Right lobe of liver (tissue), 6 donors: ENCODE data around the gene SPATA9. TPM values are rescaled to one million over a fixed set of nuclear protein-coding genes. Genes with fewer than 3 reads are reported as not detected.

Experiments used
- ATAC-seq, 4 donors: fragments of 200-7000 bp; cut with Tn5 transposase; one replicate each; pipeline ENCODE4 v1.9.1; 2020; ENCODE audit warnings: mild to moderate bottlenecking in 4 of 4, moderate library complexity in 4 of 4
- DNase-seq, 3 donors: peaks; one replicate each; pipeline ENCODE4 v3.0.0-alpha.2; 2020
- H3K27ac ChIP-seq, 3 donors: fragments of 200-600 bp; one replicate each; pipeline ENCODE4 v1.8.0; 2022
- H3K27me3 ChIP-seq, 2 donors: fragments of 200-600 bp; one replicate each; pipeline ENCODE4 v1.8.0; 2022
- H3K36me3 ChIP-seq, 4 donors: fragments of 200-600 bp; sonication (generic) in 1 of 4; one replicate each; pipeline versions ENCODE4 v1.5.1 to v1.8.0; 2017 to 2022; ENCODE audit warnings: control low read depth in 1 of 4
- H3K4me1 ChIP-seq, 4 donors: fragments of 200-600 bp; sonication (generic) in 1 of 4; one replicate each; pipeline versions ENCODE4 v1.5.1 to v1.8.0; 2017 to 2022; ENCODE audit warnings: control low read depth in 1 of 4
- H3K4me3 ChIP-seq, 3 donors: fragments of 200-600 bp; one replicate each; pipeline ENCODE4 v1.8.0; 2022
- H3K9me3 ChIP-seq, 4 donors: fragments of 200-600 bp; sonication (generic) in 1 of 4; one replicate each; pipeline versions ENCODE4 v1.5.1 to v1.8.0; 2017 to 2022; ENCODE audit warnings: control low read depth in 1 of 4
- POLR2A ChIP-seq: fragments of 450-650 bp; IDR thresholded peaks from one replicate; pipeline ENCODE4 v1.6.1; 2017; ENCODE audit warnings: antibody characterized with exemption, mild to moderate bottlenecking
- WGBS: methylation state at CpG from one replicate; pipeline ENCODE4 v1.1.6; 2018; ENCODE audit warnings: low coverage, low lambda C conversion rate; ENCODE audit not compliant: insufficient coverage; ENCODE audit errors: missing lambda C conversion rate; 5-methylcytosine and 5-hydroxymethylcytosine counted together
- intact Hi-C, 2 donors: fragments of 100-400 bp; cut with DNase I; formaldehyde crosslinking; loops; one replicate each; pipeline versions ENCODE4 v1.11.2 to v1.14.1; 2022
- total RNA-seq, 6 experiments: library from RNA; depleted of rRNA in 2 of 6; stranded (reverse); fragments of >200 nt in 2 of 6; fragmentation: NEBNext Ultra II Directional in 3 of 6; extraction: Animal tissue kit (Norgen Biotek cat#: 25700) in 3 of 6; gene quantifications; one replicate each; pipeline versions ENCODE4 v1.1.0 to v1.2.4, GENCODE V29; 2016 to 2023
- TF ChIP-seq, protein P1 (sequence below), 4 donors: fragments of 200-600 bp in 3 of 4; fragments of 450-650 bp in 1 of 4; IDR thresholded peaks; one replicate each; pipeline versions ENCODE4 v1.5.1 to v1.8.0; 2016 to 2022; ENCODE audit warnings: antibody characterized with exemption in 4 of 4, mild to moderate bottlenecking in 2 of 4
- donor health status: DM: no; HTN: yes; CAD: no.
- donor health status: DM: no; HTN: no; CAD: no.
- donor health status: DM: no; HTN: no; CAD: no.
- donor health status: DM: no; HTN: yes; CAD: no.
- donor health status: DM: no; HTN: yes; CAD: no.

SPATA9 gene
- total RNA-seq, 6 experiments from 2014 or later, result 0.35 to 0.55 (median 0.38) TPM; not detected in 2

- TF ChIP-seq, protein P1, sequence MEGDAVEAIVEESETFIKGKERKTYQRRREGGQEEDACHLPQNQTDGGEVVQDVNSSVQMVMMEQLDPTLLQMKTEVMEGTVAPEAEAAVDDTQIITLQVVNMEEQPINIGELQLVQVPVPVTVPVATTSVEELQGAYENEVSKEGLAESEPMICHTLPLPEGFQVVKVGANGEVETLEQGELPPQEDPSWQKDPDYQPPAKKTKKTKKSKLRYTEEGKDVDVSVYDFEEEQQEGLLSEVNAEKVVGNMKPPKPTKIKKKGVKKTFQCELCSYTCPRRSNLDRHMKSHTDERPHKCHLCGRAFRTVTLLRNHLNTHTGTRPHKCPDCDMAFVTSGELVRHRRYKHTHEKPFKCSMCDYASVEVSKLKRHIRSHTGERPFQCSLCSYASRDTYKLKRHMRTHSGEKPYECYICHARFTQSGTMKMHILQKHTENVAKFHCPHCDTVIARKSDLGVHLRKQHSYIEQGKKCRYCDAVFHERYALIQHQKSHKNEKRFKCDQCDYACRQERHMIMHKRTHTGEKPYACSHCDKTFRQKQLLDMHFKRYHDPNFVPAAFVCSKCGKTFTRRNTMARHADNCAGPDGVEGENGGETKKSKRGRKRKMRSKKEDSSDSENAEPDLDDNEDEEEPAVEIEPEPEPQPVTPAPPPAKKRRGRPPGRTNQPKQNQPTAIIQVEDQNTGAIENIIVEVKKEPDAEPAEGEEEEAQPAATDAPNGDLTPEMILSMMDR (IDR thresholded peaks at IDR 0.05), result no peak
- TF ChIP-seq POLR2A, result no peak
- H3K27me3 ChIP-seq, result no peaks in the 10 kb centered on the region
- peak within 1 kb of the TSS in 2 of 3 donors; percentile 37 to 38 for H3K27ac ChIP-seq
- peaks cover 0 to 20% (median 4%) of the 10 kb centered on the region in 4 donors for H3K4me1 ChIP-seq
- H3K4me3 ChIP-seq, result peak within 1 kb of the TSS; percentile 46 to 59 (median 56)
- H3K9me3 ChIP-seq, result no peaks in the 10 kb centered on the region
- intact Hi-C loops, result no loop called here
- WGBS, result 0% methylated on average over 26 of the region's 85 CpGs
- H3K36me3 ChIP-seq, result no peaks in the 10 kb centered on the region
- DNase-seq (peak; percentile 58 to 68 (median 64)), ATAC-seq (peak; percentile 58 to 64 (median 62))
Observed at GRCh38 chr5:95620030-95620869, 62.5 kb downstream of the SPATA9 start, which contains the start of gene GPR150. Gene GPR150 (plus strand): TSS chr5:95620087. CDS start chr5:95620276, 189 bp downstream.

DNA sequence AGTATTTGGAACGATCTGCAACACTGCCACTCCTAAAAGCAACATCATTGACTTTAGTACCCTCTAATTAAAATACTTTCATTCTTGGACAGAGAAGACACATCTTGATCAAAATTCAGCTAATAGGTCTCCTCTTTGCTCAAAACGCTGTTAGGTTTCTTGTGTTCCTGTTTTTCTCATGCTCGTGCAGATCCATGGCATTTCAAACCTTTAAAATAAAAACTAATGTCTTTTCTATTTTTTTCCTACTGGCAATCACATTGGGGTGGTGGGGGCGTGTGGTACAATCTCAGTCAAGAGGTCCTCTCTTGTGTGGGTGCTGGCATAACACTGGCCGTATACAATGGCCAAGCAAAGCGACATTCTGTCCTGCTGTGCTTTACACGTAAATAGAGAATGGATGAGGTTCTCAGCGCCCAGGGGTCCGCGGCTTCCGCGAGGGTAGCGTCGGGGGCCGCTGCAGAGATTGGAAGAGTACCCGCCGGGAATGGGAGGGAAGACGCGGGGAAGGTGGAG lies 63.2 kb downstream of the SPATA9 start:
- peaks cover 0 to 20% (median 4%) of the 10 kb centered on the region in 4 donors for H3K4me1 ChIP-seq
- 12% methylated on average over 19 of the region's 19 CpGs for WGBS
- no peak for TF ChIP-seq POLR2A
- TF ChIP-seq, protein P1 (IDR thresholded peaks at IDR 0.05), result no peak
- no peak for ATAC-seq
- H3K27me3 ChIP-seq, result no peaks in the 10 kb centered on the region
- peak overlapping the region; percentile 34 to 59 (median 56) for H3K4me3 ChIP-seq
- H3K36me3 ChIP-seq, result no peaks in the 10 kb centered on the region
- intact Hi-C loops, result no loop called here
- DNase-seq, result no peak
- no peak overlapping the region for H3K27ac ChIP-seq
- H3K9me3 ChIP-seq, result no peaks in the 10 kb centered on the region

- H3K27me3 ChIP-seq, result no peaks in the 10 kb centered on the region
- intact Hi-C loops, result no loop called here
- peaks cover 0 to 20% (median 4%) of the 10 kb centered on the region in 4 donors for H3K4me1 ChIP-seq
- H3K9me3 ChIP-seq, result no peaks in the 10 kb centered on the region
- no peak for DNase-seq
- H3K27ac ChIP-seq, result no peak overlapping the region
- peak in 1 of 4 donors; percentile 15 for ATAC-seq
- 67% methylated on average over 4 of the region's 4 CpGs for WGBS
- H3K36me3 ChIP-seq, result no peaks in the 10 kb centered on the region
- H3K4me3 ChIP-seq, result no peak overlapping the region
- TF ChIP-seq, protein P1 (IDR thresholded peaks at IDR 0.05), result no peak
- TF ChIP-seq POLR2A, result no peak
Observed at GRCh38 chr5:95619096-95619495, 63.7 kb downstream of the SPATA9 start.

GRCh38 chr5:95617057-95617456 lies 65.7 kb downstream of the SPATA9 start:
- ATAC-seq, result no peak
- no peak overlapping the region for H3K4me3 ChIP-seq
- 73% methylated on average over 5 of the region's 5 CpGs for WGBS

More at GRCh38 chr5:95617057-95617456, 65.7 kb downstream of the SPATA9 start:
- H3K4me1 ChIP-seq, result peaks cover 0 to 18% (median 4%) of the 10 kb centered on the region in 4 donors
- H3K27ac ChIP-seq, result no peak overlapping the region
- TF ChIP-seq, protein P1 (IDR thresholded peaks at IDR 0.05), result no peak
- no peak for TF ChIP-seq POLR2A
- intact Hi-C loops, result no loop called here
- H3K27me3 ChIP-seq, result no peaks in the 10 kb centered on the region
- no peak for DNase-seq
- H3K36me3 ChIP-seq, result no peaks in the 10 kb centered on the region
- H3K9me3 ChIP-seq, result no peaks in the 10 kb centered on the region
